ENCODE measurements around the gene FAM131C.

GRCh38 chr1:16043521-16043920 is 29.9 kb downstream of the FAM131C start, which contains the start of gene CLCNKB:
- TF ChIP-seq ZFHX2 (tag by site-specific recombination; conservative IDR thresholded peaks at IDR 0.05) (no peak), KLF10 (tag by site-specific recombination; IDR thresholded peaks at IDR 0.05) (no peak), ZNF138 (tag by site-specific recombination; IDR thresholded peaks at IDR 0.05; ENCODE audit: borderline replicate concordance) (no peak), ZBTB11 (tag by site-specific recombination; conservative IDR thresholded peaks at IDR 0.05; ENCODE audit: low read depth) (no peak), ZNF335 (tag by site-specific recombination; conservative IDR thresholded peaks at IDR 0.05) (no peak), ZBTB1 (tag by site-specific recombination; IDR thresholded peaks at IDR 0.05) (no peak), ZNF585B (tag by site-specific recombination; IDR thresholded peaks at IDR 0.05) (no peak), ZFP41 (tag by site-specific recombination; IDR thresholded peaks at IDR 0.05; ENCODE audit: borderline replicate concordance) (no peak), ZNF132 (tag by site-specific recombination; IDR thresholded peaks at IDR 0.05; ENCODE audit: borderline replicate concordance) (no peak), ZSCAN23 (tag by site-specific recombination; IDR thresholded peaks at IDR 0.05) (no peak)
- TF ChIP-seq, protein P1, sequence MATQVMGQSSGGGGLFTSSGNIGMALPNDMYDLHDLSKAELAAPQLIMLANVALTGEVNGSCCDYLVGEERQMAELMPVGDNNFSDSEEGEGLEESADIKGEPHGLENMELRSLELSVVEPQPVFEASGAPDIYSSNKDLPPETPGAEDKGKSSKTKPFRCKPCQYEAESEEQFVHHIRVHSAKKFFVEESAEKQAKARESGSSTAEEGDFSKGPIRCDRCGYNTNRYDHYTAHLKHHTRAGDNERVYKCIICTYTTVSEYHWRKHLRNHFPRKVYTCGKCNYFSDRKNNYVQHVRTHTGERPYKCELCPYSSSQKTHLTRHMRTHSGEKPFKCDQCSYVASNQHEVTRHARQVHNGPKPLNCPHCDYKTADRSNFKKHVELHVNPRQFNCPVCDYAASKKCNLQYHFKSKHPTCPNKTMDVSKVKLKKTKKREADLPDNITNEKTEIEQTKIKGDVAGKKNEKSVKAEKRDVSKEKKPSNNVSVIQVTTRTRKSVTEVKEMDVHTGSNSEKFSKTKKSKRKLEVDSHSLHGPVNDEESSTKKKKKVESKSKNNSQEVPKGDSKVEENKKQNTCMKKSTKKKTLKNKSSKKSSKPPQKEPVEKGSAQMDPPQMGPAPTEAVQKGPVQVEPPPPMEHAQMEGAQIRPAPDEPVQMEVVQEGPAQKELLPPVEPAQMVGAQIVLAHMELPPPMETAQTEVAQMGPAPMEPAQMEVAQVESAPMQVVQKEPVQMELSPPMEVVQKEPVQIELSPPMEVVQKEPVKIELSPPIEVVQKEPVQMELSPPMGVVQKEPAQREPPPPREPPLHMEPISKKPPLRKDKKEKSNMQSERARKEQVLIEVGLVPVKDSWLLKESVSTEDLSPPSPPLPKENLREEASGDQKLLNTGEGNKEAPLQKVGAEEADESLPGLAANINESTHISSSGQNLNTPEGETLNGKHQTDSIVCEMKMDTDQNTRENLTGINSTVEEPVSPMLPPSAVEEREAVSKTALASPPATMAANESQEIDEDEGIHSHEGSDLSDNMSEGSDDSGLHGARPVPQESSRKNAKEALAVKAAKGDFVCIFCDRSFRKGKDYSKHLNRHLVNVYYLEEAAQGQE (tag by site-specific recombination; IDR thresholded peaks at IDR 0.05), result no peak
- TF ChIP-seq, protein P2, sequence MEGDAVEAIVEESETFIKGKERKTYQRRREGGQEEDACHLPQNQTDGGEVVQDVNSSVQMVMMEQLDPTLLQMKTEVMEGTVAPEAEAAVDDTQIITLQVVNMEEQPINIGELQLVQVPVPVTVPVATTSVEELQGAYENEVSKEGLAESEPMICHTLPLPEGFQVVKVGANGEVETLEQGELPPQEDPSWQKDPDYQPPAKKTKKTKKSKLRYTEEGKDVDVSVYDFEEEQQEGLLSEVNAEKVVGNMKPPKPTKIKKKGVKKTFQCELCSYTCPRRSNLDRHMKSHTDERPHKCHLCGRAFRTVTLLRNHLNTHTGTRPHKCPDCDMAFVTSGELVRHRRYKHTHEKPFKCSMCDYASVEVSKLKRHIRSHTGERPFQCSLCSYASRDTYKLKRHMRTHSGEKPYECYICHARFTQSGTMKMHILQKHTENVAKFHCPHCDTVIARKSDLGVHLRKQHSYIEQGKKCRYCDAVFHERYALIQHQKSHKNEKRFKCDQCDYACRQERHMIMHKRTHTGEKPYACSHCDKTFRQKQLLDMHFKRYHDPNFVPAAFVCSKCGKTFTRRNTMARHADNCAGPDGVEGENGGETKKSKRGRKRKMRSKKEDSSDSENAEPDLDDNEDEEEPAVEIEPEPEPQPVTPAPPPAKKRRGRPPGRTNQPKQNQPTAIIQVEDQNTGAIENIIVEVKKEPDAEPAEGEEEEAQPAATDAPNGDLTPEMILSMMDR (tag by site-specific recombination; IDR thresholded peaks at IDR 0.05), result no peak
- TF ChIP-seq, protein P3, sequence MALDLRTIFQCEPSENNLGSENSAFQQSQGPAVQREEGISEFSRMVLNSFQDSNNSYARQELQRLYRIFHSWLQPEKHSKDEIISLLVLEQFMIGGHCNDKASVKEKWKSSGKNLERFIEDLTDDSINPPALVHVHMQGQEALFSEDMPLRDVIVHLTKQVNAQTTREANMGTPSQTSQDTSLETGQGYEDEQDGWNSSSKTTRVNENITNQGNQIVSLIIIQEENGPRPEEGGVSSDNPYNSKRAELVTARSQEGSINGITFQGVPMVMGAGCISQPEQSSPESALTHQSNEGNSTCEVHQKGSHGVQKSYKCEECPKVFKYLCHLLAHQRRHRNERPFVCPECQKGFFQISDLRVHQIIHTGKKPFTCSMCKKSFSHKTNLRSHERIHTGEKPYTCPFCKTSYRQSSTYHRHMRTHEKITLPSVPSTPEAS (tag by site-specific recombination; IDR thresholded peaks at IDR 0.05), result no peak
- TF ChIP-seq, protein P4, sequence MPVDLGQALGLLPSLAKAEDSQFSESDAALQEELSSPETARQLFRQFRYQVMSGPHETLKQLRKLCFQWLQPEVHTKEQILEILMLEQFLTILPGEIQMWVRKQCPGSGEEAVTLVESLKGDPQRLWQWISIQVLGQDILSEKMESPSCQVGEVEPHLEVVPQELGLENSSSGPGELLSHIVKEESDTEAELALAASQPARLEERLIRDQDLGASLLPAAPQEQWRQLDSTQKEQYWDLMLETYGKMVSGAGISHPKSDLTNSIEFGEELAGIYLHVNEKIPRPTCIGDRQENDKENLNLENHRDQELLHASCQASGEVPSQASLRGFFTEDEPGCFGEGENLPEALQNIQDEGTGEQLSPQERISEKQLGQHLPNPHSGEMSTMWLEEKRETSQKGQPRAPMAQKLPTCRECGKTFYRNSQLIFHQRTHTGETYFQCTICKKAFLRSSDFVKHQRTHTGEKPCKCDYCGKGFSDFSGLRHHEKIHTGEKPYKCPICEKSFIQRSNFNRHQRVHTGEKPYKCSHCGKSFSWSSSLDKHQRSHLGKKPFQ (tag by site-specific recombination; IDR thresholded peaks at IDR 0.05), result no peak
